Astrocyte (in vitro differentiated cells and primary cell): ENCODE measurements around the gene METTL25. TPM values are rescaled to one million over a fixed set of nuclear protein-coding genes. Genes with fewer than 3 reads are reported as not detected.

Source experiments
- DNase-seq: peaks from one replicate; pipeline ENCODE4 v3.0.0-alpha.2; 2010; ENCODE audit warnings: low read depth
- FAIRE-seq: peaks from 2 replicates; lab custom pipeline; 2011; peaks lifted over from hg19 to GRCh38; lab: Jason Lieb, UNC
- H2AFZ ChIP-seq: 2 replicates; pipeline ENCODE4 v1.6.0; 2012; ENCODE audit warnings: low read depth, low read length, inconsistent platforms
- H3K27ac ChIP-seq: 2 replicates; pipeline ENCODE4 v1.5.1; 2011; ENCODE audit warnings: low read depth, low read length, inconsistent platforms
- H3K27me3 ChIP-seq: 2 replicates; pipeline ENCODE4 v1.6.0; 2011; ENCODE audit warnings: low read length, inconsistent platforms; ENCODE audit not compliant: insufficient read depth
- H3K36me3 ChIP-seq: 2 replicates; pipeline ENCODE4 v1.5.1; 2011; ENCODE audit warnings: low read length, inconsistent platforms; ENCODE audit not compliant: insufficient read depth
- H3K4me1 ChIP-seq: 2 replicates; pipeline ENCODE4 v1.5.1; 2011; ENCODE audit warnings: low read length, inconsistent platforms; ENCODE audit not compliant: insufficient read depth
- H3K4me2 ChIP-seq: 2 replicates; pipeline ENCODE4 v1.6.0; 2012; ENCODE audit warnings: low read length, inconsistent platforms
- H3K4me3 ChIP-seq: 2 replicates; pipeline ENCODE4 v1.5.1; 2011; ENCODE audit warnings: low read depth, mild to moderate bottlenecking, low read length, inconsistent platforms; ENCODE audit not compliant: insufficient read depth
- H3K79me2 ChIP-seq: 2 replicates; pipeline ENCODE4 v1.6.0; 2012; ENCODE audit warnings: mild to moderate bottlenecking, low read length, inconsistent platforms; ENCODE audit not compliant: insufficient read depth
- H3K9ac ChIP-seq: 2 replicates; pipeline ENCODE4 v1.6.0; 2012; ENCODE audit warnings: mild to moderate bottlenecking, low read length, inconsistent platforms
- H3K9me3 ChIP-seq: 2 replicates; pipeline ENCODE4 v1.5.1; 2012; ENCODE audit warnings: low read depth, mild to moderate bottlenecking, low read length, inconsistent platforms; ENCODE audit not compliant: insufficient read depth
- H4K20me1 ChIP-seq: 2 replicates; pipeline ENCODE4 v1.6.0; 2012; ENCODE audit warnings: low read length, inconsistent platforms; ENCODE audit not compliant: insufficient read depth
- H3K27ac Mint-ChIP-seq: one replicate; pipeline ENCODE4 v1.8.0; 2021; ENCODE audit warnings: mild to moderate bottlenecking, mixed read lengths; ENCODE audit not compliant: unreplicated experiment
- H3K27me3 Mint-ChIP-seq: one replicate; pipeline ENCODE4 v1.8.0; 2021; ENCODE audit warnings: low read depth, mixed read lengths; ENCODE audit not compliant: unreplicated experiment
- H3K36me3 Mint-ChIP-seq: one replicate; pipeline ENCODE4 v1.8.0; 2021; ENCODE audit warnings: low read depth, mixed read lengths; ENCODE audit not compliant: unreplicated experiment
- H3K4me1 Mint-ChIP-seq: one replicate; pipeline ENCODE4 v1.8.0; 2021; ENCODE audit warnings: low read depth, mixed read lengths; ENCODE audit not compliant: unreplicated experiment
- H3K4me3 Mint-ChIP-seq: one replicate; pipeline ENCODE4 v1.8.0; 2021; ENCODE audit warnings: mild to moderate bottlenecking, moderate library complexity, mixed read lengths; ENCODE audit not compliant: unreplicated experiment
- H3K9me3 Mint-ChIP-seq: one replicate; pipeline ENCODE4 v1.8.0; 2021; ENCODE audit warnings: mild to moderate bottlenecking, mixed read lengths; ENCODE audit not compliant: unreplicated experiment
- CTCF ChIP-seq: IDR thresholded peaks from 2 replicates; pipeline ENCODE4 v1.5.1; 2011; ENCODE audit warnings: low read depth, mild to moderate bottlenecking, inconsistent platforms, low read length, moderate library complexity; ENCODE audit not compliant: insufficient read depth
- EZH2 ChIP-seq: IDR thresholded peaks from 2 replicates; pipeline ENCODE4 v1.6.1; 2012; ENCODE audit warnings: mild to moderate bottlenecking, low read length, inconsistent platforms; ENCODE audit not compliant: insufficient read depth
- total RNA-seq: library from RNA; stranded (reverse); gene quantifications from 2 replicates; pipeline ENCODE4 v1.2.1, GENCODE V29; 2021

Gene METTL25
- total RNA-seq, 1 donor from 2014 or later, result 9.4 TPM

- Mint-ChIP-seq H3K36me3 (peaks cover 4% of the 10 kb centered on the region), H3K27ac (no peak overlapping the region), H3K9me3 (peaks cover under 1% of the 10 kb centered on the region), H3K27me3 (no peaks in the 10 kb centered on the region), H3K4me3 (no peak overlapping the region), H3K4me1 (peaks cover 9% of the 10 kb centered on the region)
- no peaks in the 10 kb centered on the region for H3K9me3 ChIP-seq
- peaks cover 3% of the 10 kb centered on the region for H3K4me1 ChIP-seq
- H3K36me3 ChIP-seq, result no peaks in the 10 kb centered on the region
- no peak overlapping the region for H2AFZ ChIP-seq
- H3K79me2 ChIP-seq, result peaks cover 14% of the 10 kb centered on the region
- no peak overlapping the region for H3K4me2 ChIP-seq
- H3K4me3 ChIP-seq, result no peak overlapping the region
- no peak overlapping the region for H3K27ac ChIP-seq
- FAIRE-seq (no peak), DNase-seq (no peak)
- H3K27me3 ChIP-seq, result no peaks in the 10 kb centered on the region
- TF ChIP-seq CTCF (no peak), EZH2 (no peak)
- H3K9ac ChIP-seq, result no peak overlapping the region
- H4K20me1 ChIP-seq, result no peaks in the 10 kb centered on the region
Observed at GRCh38 chr12:82363990-82364389, 5.7 kb downstream of the METTL25 start.

- FAIRE-seq (no peak), DNase-seq (no peak)
- Mint-ChIP-seq H3K27ac (no peak overlapping the region), H3K27me3 (no peaks in the 10 kb centered on the region), H3K4me3 (no peak overlapping the region), H3K4me1 (no peaks in the 10 kb centered on the region), H3K9me3 (peaks cover 10% of the 10 kb centered on the region), H3K36me3 (peaks cover 5% of the 10 kb centered on the region)
- H4K20me1 ChIP-seq, result no peaks in the 10 kb centered on the region
- H3K4me1 ChIP-seq, result no peaks in the 10 kb centered on the region
- H2AFZ ChIP-seq, result no peak overlapping the region
- H3K79me2 ChIP-seq, result peaks cover 3% of the 10 kb centered on the region
- H3K9ac ChIP-seq, result no peak overlapping the region
- H3K4me2 ChIP-seq, result no peak overlapping the region
- no peak overlapping the region for H3K4me3 ChIP-seq
- no peaks in the 10 kb centered on the region for H3K9me3 ChIP-seq
- H3K27ac ChIP-seq, result no peak overlapping the region
- H3K27me3 ChIP-seq, result no peaks in the 10 kb centered on the region
- H3K36me3 ChIP-seq, result no peaks in the 10 kb centered on the region
- TF ChIP-seq CTCF (no peak), EZH2 (no peak)
Observed at GRCh38 chr12:82366197-82366596, 7.9 kb downstream of the METTL25 start.

GRCh38 chr12:82375201-82375600 lies 16.9 kb downstream of the METTL25 start:
- Histone ChIP-seq H4K20me1 (no peaks in the 10 kb centered on the region), H3K27me3 (no peaks in the 10 kb centered on the region), H3K27ac (no peak overlapping the region), H3K36me3 (no peaks in the 10 kb centered on the region), H3K4me2 (no peak overlapping the region), H3K4me1 (no peaks in the 10 kb centered on the region), H3K4me3 (no peak overlapping the region), H3K9me3 (no peaks in the 10 kb centered on the region), H3K79me2 (no peaks in the 10 kb centered on the region), H3K9ac (no peak overlapping the region), H2AFZ (no peak overlapping the region)
- no peak overlapping the region for H3K27ac Mint-ChIP-seq
- no peak for DNase-seq
- H3K27me3 Mint-ChIP-seq, result no peaks in the 10 kb centered on the region
- H3K4me1 Mint-ChIP-seq, result no peaks in the 10 kb centered on the region
- peaks cover 10% of the 10 kb centered on the region for H3K9me3 Mint-ChIP-seq
- no peak for FAIRE-seq
- H3K4me3 Mint-ChIP-seq, result no peak overlapping the region
- TF ChIP-seq CTCF (no peak), EZH2 (no peak)
- peaks cover 11% of the 10 kb centered on the region for H3K36me3 Mint-ChIP-seq
